ENCODE results near the gene BANP. TPM values are rescaled to one million over a fixed set of nuclear protein-coding genes. Genes with fewer than 3 reads are reported as not detected.

The BANP gene
- total and polyA plus RNA-seq, 2 donors (not counting 1 experiment from before 2014, with no cell fraction given): 9.3 to 31.0 TPM

GRCh38 chr16:88022076-88023042 lies 71.1 kb downstream of the BANP start:
- Histone ChIP-seq H3K27me3 (ENCODE audit: control insufficient read depth, insufficient read depth, low read length) (no peaks in the 10 kb centered on the region), H4K20me1 (ENCODE audit: control insufficient read depth, extremely low read depth, insufficient read depth, low read length) (no peaks in the 10 kb centered on the region), H3K4me3 (replicated peaks in 1 of 4; ENCODE audit: control extremely low read depth in 1 of 4, insufficient read depth in 1 of 4, low read depth in 3 of 4, low read length in 4 of 4) (no peak overlapping the region), H3K9me3 (ENCODE audit: control insufficient read depth, insufficient read depth, low read depth, low read length) (no peaks in the 10 kb centered on the region), H3K9ac (ENCODE audit: insufficient read depth, low read length) (no peak overlapping the region), H3K36me3 (ENCODE audit: control insufficient read depth, insufficient read depth, low read length) (peaks cover 2% of the 10 kb centered on the region), H2AFZ (ENCODE audit: low read length) (no peak overlapping the region), H3K27ac (ENCODE audit: insufficient read depth, low read length) (no peak overlapping the region), H3K4me1 (ENCODE audit: control insufficient read depth, extremely low read depth, insufficient read depth, low read length) (peaks cover 2% of the 10 kb centered on the region), H3K4me2 (ENCODE audit: extremely low read depth, insufficient read depth, low read length) (no peak overlapping the region), H3K79me2 (ENCODE audit: control insufficient read depth, insufficient read depth, low read length) (no peaks in the 10 kb centered on the region)
- DNase-seq (ENCODE audit: low read depth in 2 of 2): no peak
- TF ChIP-seq EZH2 (IDR thresholded peaks at IDR 0.05; ENCODE audit: low read length, missing control alignments) (no peak), CTCF (conservative IDR thresholded peaks at IDR 0.05 in 1 of 2, IDR thresholded peaks at IDR 0.05 in 1 of 2; ENCODE audit: low read depth in 1 of 2, low read length in 2 of 2) (no peak)

GRCh38 chr16:88023366-88023765 lies 72.1 kb downstream of the BANP start:
- no peak for TF ChIP-seq CTCF (conservative IDR thresholded peaks at IDR 0.05 in 1 of 2, IDR thresholded peaks at IDR 0.05 in 1 of 2; ENCODE audit: low read depth in 1 of 2, low read length in 2 of 2)
- no peak for TF ChIP-seq EZH2 (IDR thresholded peaks at IDR 0.05; ENCODE audit: low read length, missing control alignments)
- H3K4me3 ChIP-seq (replicated peaks in 1 of 4; ENCODE audit: control extremely low read depth in 1 of 4, insufficient read depth in 1 of 4, low read depth in 3 of 4, low read length in 4 of 4): no peak overlapping the region
- H3K27ac ChIP-seq (ENCODE audit: insufficient read depth, low read length): no peak overlapping the region
- DNase-seq (ENCODE audit: low read depth in 2 of 2): no peak
- no peak overlapping the region for H3K9ac ChIP-seq (ENCODE audit: insufficient read depth, low read length)
- H3K4me1 ChIP-seq (ENCODE audit: control insufficient read depth, extremely low read depth, insufficient read depth, low read length): peaks cover 2% of the 10 kb centered on the region
- H3K4me2 ChIP-seq (ENCODE audit: extremely low read depth, insufficient read depth, low read length): no peak overlapping the region
- no peaks in the 10 kb centered on the region for H3K79me2 ChIP-seq (ENCODE audit: control insufficient read depth, insufficient read depth, low read length)
- H3K9me3 ChIP-seq (ENCODE audit: control insufficient read depth, insufficient read depth, low read depth, low read length): no peaks in the 10 kb centered on the region
- no peak overlapping the region for H2AFZ ChIP-seq (ENCODE audit: low read length)
- H3K36me3 ChIP-seq (ENCODE audit: control insufficient read depth, insufficient read depth, low read length): peaks cover 3% of the 10 kb centered on the region
- H4K20me1 ChIP-seq (ENCODE audit: control insufficient read depth, extremely low read depth, insufficient read depth, low read length): no peaks in the 10 kb centered on the region
- H3K27me3 ChIP-seq (ENCODE audit: control insufficient read depth, insufficient read depth, low read length): no peaks in the 10 kb centered on the region

- Histone ChIP-seq H3K36me3 (ENCODE audit: control insufficient read depth, insufficient read depth, low read length) (peaks cover 2% of the 10 kb centered on the region), H2AFZ (ENCODE audit: low read length) (no peak overlapping the region), H3K4me1 (ENCODE audit: control insufficient read depth, extremely low read depth, insufficient read depth, low read length) (peaks cover 2% of the 10 kb centered on the region), H3K4me3 (replicated peaks in 1 of 4; ENCODE audit: control extremely low read depth in 1 of 4, insufficient read depth in 1 of 4, low read depth in 3 of 4, low read length in 4 of 4) (no peak overlapping the region), H3K27me3 (ENCODE audit: control insufficient read depth, insufficient read depth, low read length) (no peaks in the 10 kb centered on the region), H3K27ac (ENCODE audit: insufficient read depth, low read length) (no peak overlapping the region), H3K9me3 (ENCODE audit: control insufficient read depth, insufficient read depth, low read depth, low read length) (no peaks in the 10 kb centered on the region), H3K9ac (ENCODE audit: insufficient read depth, low read length) (no peak overlapping the region), H3K4me2 (ENCODE audit: extremely low read depth, insufficient read depth, low read length) (no peak overlapping the region), H4K20me1 (ENCODE audit: control insufficient read depth, extremely low read depth, insufficient read depth, low read length) (no peaks in the 10 kb centered on the region), H3K79me2 (ENCODE audit: control insufficient read depth, insufficient read depth, low read length) (no peaks in the 10 kb centered on the region)
- no peak for DNase-seq (ENCODE audit: low read depth in 2 of 2)
- TF ChIP-seq CTCF (conservative IDR thresholded peaks at IDR 0.05 in 1 of 2, IDR thresholded peaks at IDR 0.05 in 1 of 2; ENCODE audit: low read depth in 1 of 2, low read length in 2 of 2): no peak
- no peak for TF ChIP-seq EZH2 (IDR thresholded peaks at IDR 0.05; ENCODE audit: low read length, missing control alignments)
Measured at GRCh38 chr16:88023786-88024185, 72.6 kb downstream of the BANP start.

Measured in fibroblast of lung (primary cell).